Skeletal muscle satellite cell (primary cell): ENCODE results near the gene ABTB1.

Source experiments
- H3K27me3 ChIP-seq: 2 replicates; pipeline ENCODE4 v1.7.0; 2013; ENCODE audit warnings: low read length; ENCODE audit not compliant: control insufficient read depth, insufficient read depth
- H3K36me3 ChIP-seq: 2 replicates; pipeline ENCODE4 v1.7.0; 2013; ENCODE audit warnings: mild to moderate bottlenecking, control low read depth, low read length; ENCODE audit not compliant: insufficient read depth
- H3K4me1 ChIP-seq: 2 replicates; pipeline ENCODE4 v1.7.0; 2013; ENCODE audit warnings: low read length; ENCODE audit not compliant: control insufficient read depth, insufficient read depth
- H3K4me2 ChIP-seq: 2 replicates; pipeline ENCODE4 v1.7.0; 2013; ENCODE audit warnings: mild to moderate bottlenecking, low read length
- H3K4me3 ChIP-seq: 2 replicates; pipeline ENCODE4 v1.7.0; 2013; ENCODE audit warnings: low read length
- H3K9ac ChIP-seq: 2 replicates; pipeline ENCODE4 v1.7.0; 2013; ENCODE audit warnings: mild to moderate bottlenecking, low read depth, low read length, moderate library complexity
- H3K9me3 ChIP-seq: replicated peaks from 2 replicates; pipeline ENCODE4 v1.7.0; 2013; ENCODE audit warnings: mild to moderate bottlenecking, control low read depth, low read length

ABTB1 gene

DNA sequence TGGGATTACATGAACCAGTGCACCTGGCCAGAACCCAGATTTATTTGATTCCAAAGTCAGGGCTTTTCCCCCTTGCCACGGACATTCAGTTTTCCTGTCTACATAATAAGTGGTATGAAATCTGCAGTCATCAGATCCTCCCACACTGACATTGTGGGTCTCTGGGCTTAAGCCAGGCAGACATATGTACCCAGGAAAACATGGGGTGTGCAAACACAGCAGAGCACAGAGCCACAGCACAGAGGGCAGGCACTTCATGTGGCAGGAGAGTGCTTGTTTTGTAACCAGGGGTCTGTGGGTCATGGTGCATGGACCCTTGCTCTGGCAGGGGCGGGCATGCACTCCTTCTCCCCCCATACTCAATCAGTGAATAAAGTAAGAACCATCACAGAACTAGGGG, 6.1 kb upstream of the ABTB1 start:
- Histone ChIP-seq H3K4me2 (no peak overlapping the region), H3K4me1 (peaks cover 3% of the 10 kb centered on the region), H3K9me3 (no peaks in the 10 kb centered on the region), H3K4me3 (no peak overlapping the region), H3K36me3 (no peaks in the 10 kb centered on the region), H3K9ac (no peak overlapping the region), H3K27me3 (no peaks in the 10 kb centered on the region)

DNA sequence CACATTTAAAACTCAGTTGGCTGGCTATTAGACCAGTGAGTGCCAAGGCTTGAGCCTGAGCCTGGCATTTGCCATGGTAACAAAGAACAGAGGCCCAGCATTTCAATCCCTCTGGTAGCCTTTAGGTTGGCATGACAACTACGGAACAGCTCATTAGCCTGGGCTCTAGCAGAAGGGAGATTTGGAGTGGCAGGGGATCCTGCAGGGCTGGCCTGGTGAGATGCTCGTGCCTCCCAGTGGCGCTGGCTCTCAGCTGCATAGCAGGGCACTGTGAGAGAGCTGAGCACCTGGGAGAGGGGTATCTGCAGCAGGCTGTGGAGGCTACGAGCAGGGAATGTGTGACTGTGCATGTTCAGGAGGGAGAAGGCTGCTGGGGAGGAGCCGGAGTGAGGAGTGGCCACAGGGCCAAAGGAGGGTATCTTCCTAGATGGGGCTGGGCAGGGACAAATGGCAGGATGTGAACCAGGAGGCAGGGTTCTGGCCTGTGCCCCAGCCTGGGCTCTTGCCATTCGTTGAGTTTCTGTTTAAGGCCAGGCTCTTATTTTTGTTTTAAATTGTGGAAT, 5.6 kb upstream of the ABTB1 start:
- peaks cover 9% of the 10 kb centered on the region for H3K4me1 ChIP-seq
- H3K4me2 ChIP-seq = no peak overlapping the region
- H3K36me3 ChIP-seq = no peaks in the 10 kb centered on the region
- no peaks in the 10 kb centered on the region for H3K9me3 ChIP-seq
- no peak overlapping the region for H3K4me3 ChIP-seq
- no peak overlapping the region for H3K9ac ChIP-seq
- H3K27me3 ChIP-seq = no peaks in the 10 kb centered on the region

DNA sequence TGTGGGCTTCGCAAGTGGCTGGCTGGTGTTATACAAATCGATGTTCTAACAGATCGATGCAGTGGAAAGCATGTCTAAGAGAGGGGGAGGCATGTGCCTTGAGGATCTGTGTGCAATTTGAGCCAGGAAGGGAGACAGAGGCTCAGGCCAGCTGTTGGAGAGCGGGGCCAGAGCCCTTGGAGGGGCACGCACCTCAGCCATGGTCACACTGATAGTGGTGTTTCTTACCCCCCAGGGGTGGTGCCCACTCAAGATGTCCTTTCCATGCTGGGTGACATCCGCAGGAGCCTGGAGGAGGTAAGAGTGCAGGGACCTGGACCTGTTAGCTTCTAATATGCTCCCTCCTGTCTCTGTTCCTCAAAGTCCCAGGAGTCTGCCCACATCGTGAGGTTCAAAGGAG, 3.8 kb upstream of the ABTB1 start:
- no peaks in the 10 kb centered on the region for H3K36me3 ChIP-seq
- no peak overlapping the region for H3K4me2 ChIP-seq
- H3K27me3 ChIP-seq = no peaks in the 10 kb centered on the region
- no peak overlapping the region for H3K4me3 ChIP-seq
- H3K4me1 ChIP-seq = peaks cover 10% of the 10 kb centered on the region
- H3K9me3 ChIP-seq = no peaks in the 10 kb centered on the region
- H3K9ac ChIP-seq = no peak overlapping the region

DNA sequence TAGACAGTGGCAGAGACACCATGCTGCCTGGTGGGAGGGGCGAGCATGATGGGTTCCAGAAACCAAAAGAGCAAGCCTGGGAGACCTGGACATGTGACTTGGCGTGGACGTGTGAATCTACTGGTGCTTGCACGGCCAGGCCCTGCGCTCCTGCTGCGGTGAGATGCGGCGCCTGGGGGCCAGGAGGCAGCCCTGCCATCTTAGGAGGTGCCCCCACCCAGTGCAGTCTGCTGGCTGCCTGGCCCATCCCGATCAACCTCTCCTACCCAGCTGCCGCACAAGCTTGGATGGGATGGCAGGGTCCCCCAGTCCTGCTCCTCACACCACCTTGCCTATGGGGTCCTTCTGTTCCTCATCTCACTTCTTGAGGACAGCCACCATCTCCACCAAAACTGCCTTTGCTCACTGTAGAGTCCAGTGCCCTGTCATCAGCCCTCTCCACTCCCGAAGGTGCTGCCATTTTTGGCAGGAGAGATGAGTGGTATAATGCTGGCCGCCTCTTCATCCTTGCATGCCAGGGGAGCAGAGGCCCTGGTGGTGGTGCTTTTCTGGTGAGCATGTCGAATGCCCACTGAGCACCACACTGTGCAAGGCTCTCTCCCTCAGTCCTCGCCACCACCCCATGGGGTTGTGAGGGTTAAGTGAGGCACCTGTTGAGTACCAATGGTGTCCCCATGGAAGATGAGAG, 3.1 kb upstream of the ABTB1 start:
- Histone ChIP-seq H3K27me3 (no peaks in the 10 kb centered on the region), H3K4me1 (peaks cover 10% of the 10 kb centered on the region), H3K4me3 (no peak overlapping the region), H3K9me3 (no peaks in the 10 kb centered on the region), H3K36me3 (no peaks in the 10 kb centered on the region), H3K4me2 (no peak overlapping the region), H3K9ac (no peak overlapping the region)

DNA sequence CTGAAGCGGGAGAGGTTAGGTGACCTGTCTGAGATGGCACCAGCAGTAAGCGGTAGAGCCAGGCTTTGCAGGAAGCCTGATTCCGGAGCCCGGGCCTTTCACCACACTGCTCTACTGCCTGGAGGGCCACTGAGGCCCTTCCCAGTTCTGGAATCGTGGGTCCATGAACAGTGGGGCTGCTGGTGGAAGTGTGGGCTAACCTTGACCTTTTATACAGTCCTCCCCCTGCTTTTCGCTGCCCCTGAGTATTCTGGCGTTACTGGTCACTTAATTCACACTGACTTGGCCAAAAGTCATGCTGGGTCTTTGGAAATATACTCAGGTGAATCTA, 2.6 kb upstream of the ABTB1 start:
- Histone ChIP-seq H3K36me3 (no peaks in the 10 kb centered on the region), H3K27me3 (no peaks in the 10 kb centered on the region), H3K4me1 (peaks cover 10% of the 10 kb centered on the region), H3K9me3 (no peaks in the 10 kb centered on the region), H3K4me3 (no peak overlapping the region), H3K4me2 (no peak overlapping the region), H3K9ac (no peak overlapping the region)

DNA sequence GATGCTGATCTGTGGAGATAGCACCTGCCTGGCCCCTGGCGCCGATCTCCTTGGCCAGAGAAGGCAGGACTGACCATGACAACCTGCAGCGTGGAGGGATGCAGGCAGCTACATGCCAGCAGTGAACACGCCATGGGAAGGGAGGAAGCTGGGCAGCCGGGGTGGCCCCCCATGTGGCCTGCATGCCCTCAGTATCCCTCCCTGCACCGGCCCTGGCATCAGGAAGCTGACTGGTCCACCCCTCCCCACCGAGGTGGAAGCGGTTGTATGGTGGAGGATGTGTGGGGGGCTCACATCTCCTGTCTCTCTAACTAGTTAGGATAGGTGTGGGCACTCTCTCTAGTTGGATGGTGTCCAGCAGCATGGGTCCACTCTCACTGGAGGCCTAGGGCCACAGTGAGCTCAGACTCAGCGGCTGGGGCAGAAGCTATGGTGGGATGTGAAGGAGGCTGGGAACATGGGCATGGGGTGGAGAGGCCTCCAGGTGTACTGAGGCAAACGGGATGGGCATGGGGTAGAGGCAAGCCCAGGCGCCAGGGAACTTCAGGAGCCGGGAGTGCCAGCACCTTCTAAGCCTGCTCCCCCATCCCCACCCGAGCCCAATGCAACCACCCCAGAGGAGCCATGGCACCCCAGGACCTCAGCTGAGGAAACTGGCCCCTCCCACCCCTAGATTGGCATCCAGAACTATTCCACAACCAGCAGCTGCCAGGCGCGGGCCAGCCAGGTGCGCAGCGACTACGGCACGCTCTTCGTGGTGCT, 1.8 kb upstream of the ABTB1 start:
- no peak overlapping the region for H3K4me3 ChIP-seq
- H3K27me3 ChIP-seq = no peaks in the 10 kb centered on the region
- H3K36me3 ChIP-seq = no peaks in the 10 kb centered on the region
- H3K4me2 ChIP-seq = no peak overlapping the region
- no peaks in the 10 kb centered on the region for H3K9me3 ChIP-seq
- no peak overlapping the region for H3K9ac ChIP-seq
- H3K4me1 ChIP-seq = peaks cover 10% of the 10 kb centered on the region

DNA sequence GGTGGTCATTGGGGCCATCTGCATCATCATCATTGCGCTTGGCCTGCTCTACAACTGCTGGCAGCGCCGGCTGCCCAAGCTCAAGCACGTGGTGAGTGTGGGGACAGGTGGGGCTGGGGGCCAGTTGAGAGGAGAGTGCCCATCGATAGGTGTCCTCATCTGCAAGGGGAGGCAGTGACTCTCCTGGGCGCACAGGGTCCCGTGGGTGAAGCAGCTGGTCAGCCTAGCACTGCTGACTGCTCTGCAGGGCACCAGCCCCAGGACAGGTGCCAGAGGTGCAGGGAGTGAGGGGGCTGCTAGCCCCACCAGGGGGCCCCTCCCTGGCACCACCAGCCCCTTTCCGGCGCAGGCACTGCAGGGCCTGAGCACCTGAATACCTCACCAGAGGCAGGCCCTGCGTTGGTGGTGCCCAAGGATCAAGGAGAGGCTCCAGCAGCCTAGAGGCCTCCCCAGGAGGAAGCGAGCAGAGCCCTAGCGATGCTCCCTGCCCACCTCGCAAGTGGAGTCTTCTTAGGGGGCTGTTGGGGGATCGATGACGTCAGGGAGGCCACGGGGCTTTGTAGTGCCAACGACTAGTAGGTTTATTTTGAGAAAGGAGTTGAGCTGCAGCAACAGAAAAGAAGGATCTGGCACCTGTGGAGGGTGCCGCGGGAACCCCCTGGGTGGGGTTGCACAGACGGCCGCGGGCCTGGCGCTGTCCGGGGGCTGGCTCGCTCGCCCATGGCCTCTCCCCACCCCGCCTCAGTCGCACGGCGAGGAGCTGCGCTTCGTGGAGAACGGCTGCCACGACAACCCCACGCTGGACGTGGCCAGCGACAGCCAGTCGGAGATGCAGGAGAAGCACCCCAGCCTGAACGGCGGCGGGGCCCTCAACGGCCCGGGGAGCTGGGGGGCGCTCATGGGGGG, 976 bp upstream of the ABTB1 start:
- Histone ChIP-seq H3K9me3 (no peaks in the 10 kb centered on the region), H3K4me1 (peaks cover 10% of the 10 kb centered on the region), H3K9ac (peak overlapping the region; percentile 98)

DNA sequence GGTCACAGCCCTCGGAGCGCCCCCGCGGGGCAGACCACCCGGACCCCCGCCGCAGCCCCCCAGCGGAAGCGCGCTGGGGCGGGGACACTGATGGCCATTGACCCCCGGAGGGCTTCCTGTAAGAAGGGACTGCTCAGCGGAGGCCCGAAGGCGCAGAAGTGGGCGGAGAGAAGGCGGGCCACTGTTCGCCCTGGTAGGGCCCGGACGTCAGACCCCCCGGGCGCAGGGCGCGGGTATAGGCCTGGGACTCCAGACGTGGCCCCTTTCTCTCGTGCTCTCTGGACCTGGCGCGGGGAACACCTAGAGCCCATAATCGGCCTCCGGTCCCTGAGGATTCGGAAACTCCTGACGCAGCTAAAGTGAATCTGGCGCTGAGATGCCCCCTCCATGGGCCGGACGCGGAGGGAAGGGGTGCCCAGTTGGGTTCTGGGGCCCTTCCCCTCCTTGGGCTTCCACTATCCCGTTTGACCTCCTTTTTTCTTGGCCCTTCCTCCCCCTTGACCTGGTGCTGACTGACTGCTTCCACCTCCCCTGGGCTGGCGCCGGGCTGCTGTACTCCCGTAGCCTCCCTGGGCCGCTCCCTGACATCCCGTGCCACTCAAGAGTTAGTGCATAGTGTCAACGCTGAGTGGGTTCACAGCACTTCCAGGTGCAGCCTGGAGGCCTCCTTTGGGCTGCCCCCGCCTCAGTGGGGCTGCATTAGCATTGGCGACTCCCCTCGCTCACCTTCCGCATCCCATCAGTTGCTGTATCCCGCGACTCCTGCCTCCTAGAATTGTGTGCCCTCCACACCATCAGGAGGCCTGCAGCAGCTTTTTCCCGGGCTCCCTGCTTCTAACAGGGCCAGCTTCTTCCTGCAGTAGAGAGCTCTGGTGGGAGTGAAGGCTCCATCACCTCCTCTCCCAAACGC, 694 bp downstream of the ABTB1 start:
- H3K4me2 ChIP-seq = peak overlapping the region; percentile 93
- H3K4me1 ChIP-seq = peaks cover 10% of the 10 kb centered on the region
- peak overlapping the region; percentile 92 for H3K9ac ChIP-seq

More for the DNA sequence above, 976 bp upstream of the ABTB1 start:
- Histone ChIP-seq H3K27me3 (no peaks in the 10 kb centered on the region), H3K36me3 (peaks cover 7% of the 10 kb centered on the region), H3K4me2 (peak overlapping the region; percentile 98), H3K4me3 (peak overlapping the region; percentile 80)

DNA sequence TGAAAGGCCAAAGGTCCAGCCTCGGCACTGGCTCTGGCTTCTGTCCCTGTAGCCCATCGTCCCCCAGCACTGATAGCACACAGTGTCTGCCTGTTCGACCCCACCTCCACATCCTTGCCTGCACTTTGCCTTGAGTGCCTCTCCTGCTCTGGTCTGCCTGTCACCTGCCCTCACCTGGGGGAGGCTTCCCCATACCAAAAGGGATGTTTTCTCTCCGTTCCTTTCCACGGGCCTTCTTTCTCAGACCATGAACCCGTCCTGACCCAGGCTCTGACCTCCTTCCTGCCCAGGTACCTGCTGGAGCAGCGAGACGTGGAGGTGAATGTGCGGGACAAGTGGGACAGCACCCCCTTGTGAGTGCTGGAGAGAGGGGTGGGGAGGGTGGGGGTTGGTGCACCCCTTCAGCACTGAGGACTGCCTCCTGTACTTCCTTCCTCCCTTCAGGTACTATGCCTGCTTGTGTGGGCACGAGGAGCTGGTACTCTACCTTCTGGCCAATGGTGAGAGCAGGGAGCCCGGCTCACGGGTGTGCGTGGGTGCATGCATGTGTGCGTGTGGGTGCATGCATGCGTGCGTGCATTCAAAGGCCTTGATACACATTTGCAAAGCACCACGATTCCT, 1.5 kb downstream of the ABTB1 start:
- Histone ChIP-seq H3K4me1 (peaks cover 10% of the 10 kb centered on the region), H3K36me3 (peaks cover 19% of the 10 kb centered on the region), H3K27me3 (no peaks in the 10 kb centered on the region), H3K9ac (peak overlapping the region; percentile 92), H3K4me3 (peak overlapping the region; percentile 99), H3K9me3 (no peaks in the 10 kb centered on the region), H3K4me2 (peak overlapping the region; percentile 93)

More for the DNA sequence above, 694 bp downstream of the ABTB1 start:
- Histone ChIP-seq H3K36me3 (peaks cover 12% of the 10 kb centered on the region), H3K4me3 (peak overlapping the region; percentile 99), H3K27me3 (no peaks in the 10 kb centered on the region), H3K9me3 (no peaks in the 10 kb centered on the region)

DNA sequence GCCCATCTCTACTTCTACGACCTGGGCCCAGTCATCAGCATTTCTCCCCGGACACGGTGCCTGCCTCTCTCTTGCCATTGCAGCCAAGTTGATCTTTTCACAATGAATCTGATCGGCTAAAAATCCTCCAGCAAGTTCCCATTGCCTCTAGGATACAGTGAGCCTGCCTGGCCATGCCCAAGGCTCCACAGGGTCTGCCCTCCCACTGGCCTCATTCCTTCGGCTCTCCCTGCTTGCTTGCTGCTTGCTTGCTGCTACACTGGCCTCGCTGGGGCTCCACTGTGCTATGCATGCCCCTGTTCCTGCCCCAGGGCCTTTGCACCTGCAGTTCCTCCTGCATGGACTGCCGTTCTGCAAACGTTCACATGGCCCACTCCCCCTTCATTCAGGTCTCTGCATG, 2.0 kb downstream of the ABTB1 start:
- no peak overlapping the region for H3K9ac ChIP-seq
- peaks cover 10% of the 10 kb centered on the region for H3K4me1 ChIP-seq
- H3K36me3 ChIP-seq = peaks cover 20% of the 10 kb centered on the region
- no peak overlapping the region for H3K4me3 ChIP-seq
- H3K4me2 ChIP-seq = no peak overlapping the region
- H3K9me3 ChIP-seq = no peaks in the 10 kb centered on the region
- H3K27me3 ChIP-seq = no peaks in the 10 kb centered on the region
